GM12872 (cell line): ENCODE results near the gene NEK4.

Experiments
- CTCF ChIP-seq: IDR thresholded peaks from 3 replicates; pipeline ENCODE4 v1.5.1; 2011; ENCODE audit warnings: low read depth, mild to moderate bottlenecking, low read length, moderate library complexity; ENCODE audit not compliant: insufficient read depth

Gene NEK4

GRCh38 chr3:52697632-52697965, 73.1 kb downstream of the NEK4 start:
- no peak for TF ChIP-seq CTCF

DNA sequence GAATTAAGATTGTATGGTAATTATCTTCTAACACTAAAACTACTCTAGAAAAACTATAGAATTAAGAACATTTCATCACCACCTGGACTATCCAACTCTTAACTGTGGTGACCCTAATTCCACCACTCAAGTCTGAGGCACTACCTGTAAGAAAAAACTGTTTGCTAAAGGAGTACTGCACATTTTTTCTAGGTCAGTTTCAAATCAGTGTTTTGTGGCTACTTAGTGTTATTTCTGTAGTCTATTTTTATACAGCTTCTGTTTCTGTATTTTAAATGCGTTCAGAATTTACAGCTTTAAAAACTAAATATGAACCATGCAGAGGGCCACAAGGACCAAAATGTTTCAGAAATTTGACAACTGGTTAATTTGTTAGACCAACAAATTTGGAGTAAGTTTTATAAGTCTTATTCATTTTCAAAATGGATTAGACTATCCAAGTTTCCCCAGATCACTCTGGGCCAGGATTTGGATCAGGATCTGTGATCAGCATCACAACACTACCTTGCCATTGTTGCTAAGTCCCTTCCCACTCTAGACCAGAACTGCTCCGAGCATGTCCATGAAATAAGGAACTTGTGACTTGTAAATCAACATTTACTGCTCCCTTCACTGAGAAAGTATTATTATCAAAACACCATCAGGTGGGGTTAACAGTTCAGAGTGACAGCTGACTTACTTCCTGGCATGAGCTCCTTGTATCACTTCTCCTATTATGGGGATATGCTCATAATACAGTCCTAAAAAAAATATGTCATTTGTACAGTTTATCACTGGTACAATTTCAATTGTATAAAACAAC, 73.7 kb downstream of the NEK4 start:
- no peak for TF ChIP-seq CTCF

- TF ChIP-seq CTCF, result no peak
Observed at GRCh38 chr3:52695798-52696671, 74.7 kb downstream of the NEK4 start.

DNA sequence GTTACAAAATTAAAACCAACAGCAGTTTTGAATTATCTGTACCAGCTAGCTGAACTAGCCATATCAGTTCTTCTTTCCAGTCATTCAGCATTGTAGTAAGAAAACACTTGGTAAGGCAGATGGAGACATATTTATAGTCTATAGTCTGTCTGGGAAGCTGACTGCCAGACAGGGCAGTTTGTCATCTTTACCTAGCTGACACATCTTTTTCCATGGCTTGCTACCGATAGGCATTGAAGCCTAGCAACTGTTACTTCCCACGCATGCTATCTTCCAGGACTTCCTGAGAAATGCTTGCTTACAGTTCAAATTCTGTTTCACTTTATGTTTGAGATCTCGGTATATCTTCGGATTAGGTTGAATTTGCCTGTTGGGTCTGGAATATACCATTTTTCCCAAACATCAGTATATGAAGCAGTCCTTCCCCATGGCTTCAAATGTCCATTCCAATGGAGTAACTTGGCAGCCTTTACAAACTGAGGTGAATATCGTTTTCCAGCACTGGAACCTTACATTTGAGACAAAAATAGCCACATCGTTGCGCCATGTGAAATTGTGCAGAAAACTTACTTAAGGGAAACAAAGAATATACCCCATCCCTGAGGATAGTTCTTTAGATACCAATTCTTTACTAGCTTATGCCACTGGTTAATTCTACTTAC, 76.1 kb downstream of the NEK4 start:
- no peak for TF ChIP-seq CTCF

DNA sequence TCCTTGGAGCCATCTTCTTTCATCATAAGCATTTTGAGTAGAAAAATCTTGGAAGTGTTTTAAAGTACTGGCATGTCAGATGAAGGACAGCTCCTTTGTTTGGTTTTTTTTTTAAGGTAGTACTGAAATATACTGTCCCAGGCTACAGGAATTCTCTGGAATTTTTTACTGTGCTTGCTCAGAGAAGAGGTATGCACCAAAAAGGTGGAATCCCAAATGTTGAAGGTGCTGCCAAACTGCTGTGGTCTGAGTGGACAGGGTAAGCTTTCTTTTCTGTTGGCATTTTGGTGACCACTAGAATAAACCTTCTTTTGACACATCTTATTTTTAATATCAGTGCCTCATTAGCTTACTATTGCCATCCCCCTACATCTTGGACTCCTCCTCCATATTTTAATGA, 77.7 kb downstream of the NEK4 start:
- no peak for TF ChIP-seq CTCF

DNA sequence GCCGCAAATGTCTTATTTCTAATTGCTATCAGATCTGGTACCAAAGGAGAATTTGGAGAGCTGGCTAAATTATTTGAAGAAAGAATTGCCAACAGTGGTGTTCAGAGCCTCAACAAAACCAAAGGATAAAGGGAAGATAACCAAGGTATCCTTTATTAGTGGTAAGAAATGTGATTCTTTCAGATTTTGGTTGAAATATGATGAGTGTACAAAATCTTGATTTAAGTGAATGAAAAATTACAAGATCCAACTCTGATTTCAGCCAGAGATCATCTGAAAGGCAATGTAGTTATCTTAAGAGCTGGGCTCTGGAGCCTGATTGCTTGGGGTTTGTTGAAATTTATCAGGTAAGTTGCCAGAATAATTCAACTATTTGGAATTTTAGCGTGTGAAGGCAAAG, 80.2 kb downstream of the NEK4 start:
- no peak for TF ChIP-seq CTCF

GRCh38 chr3:52689151-52689550, 81.6 kb downstream of the NEK4 start:
- TF ChIP-seq CTCF, result no peak
